Lung microvascular endothelial cell (primary cell): ENCODE results near the gene POU2AF2. TPM values are rescaled to one million over a fixed set of nuclear protein-coding genes. Genes with fewer than 3 reads are reported as not detected.

Experiments used
- DNase-seq, 2 donors: peaks; one replicate each; pipeline versions ENCODE4 v3.0.0 to v3.0.0-alpha.2; 2010; ENCODE audit warnings: low read depth in 2 of 2
- total RNA-seq: library from RNA; depleted of rRNA; stranded (reverse); fragments of >200 nt; gene quantifications from 2 replicates; pipeline ENCODE4 v1.2.1, GENCODE V29; 2014

POU2AF2 gene
- total RNA-seq, 1 donor from 2014 or later: not detected

- no peak for DNase-seq
Observed at GRCh38 chr11:111330234-111330893, 84.8 kb downstream of the POU2AF2 start.

- no peak for DNase-seq
Observed at GRCh38 chr11:111331711-111332479, 86.4 kb downstream of the POU2AF2 start.

- no peak for DNase-seq
Observed at GRCh38 chr11:111334532-111335502, 89.3 kb downstream of the POU2AF2 start.

- no peak for DNase-seq
Observed at GRCh38 chr11:111335549-111335948, 90.0 kb downstream of the POU2AF2 start.

Other genes starting within 250 kb of the POU2AF2 start
- gene POU2AF3, start 52.8 kb downstream of the POU2AF2 start, total RNA-seq: not detected in 2 replicates
- gene POU2AF1, start 133.6 kb downstream of the POU2AF2 start, total RNA-seq: not detected in 2 replicates